NCI-H748 (cell line): ENCODE results near the gene UBL4B.
"Not testable (repeated sequence)": the region's sequence is repeated elsewhere in the genome, so short reads cannot be mapped to it uniquely, and the experiment has no call there.

Experiments used
- DNase-seq: peaks from one replicate; lab custom pipeline; 2025; ENCODE audit not compliant: unreplicated experiment; lab: John Stamatoyannopoulos, UW

Gene UBL4B

GRCh38 chr1:110112143-110112542 lies at the start of gene UBL4B:
TSS of gene UBL4B (plus strand) at chr1:110112443. CDS start at chr1:110112535, 92 bp downstream.
- DNase-seq: no peak

DNA sequence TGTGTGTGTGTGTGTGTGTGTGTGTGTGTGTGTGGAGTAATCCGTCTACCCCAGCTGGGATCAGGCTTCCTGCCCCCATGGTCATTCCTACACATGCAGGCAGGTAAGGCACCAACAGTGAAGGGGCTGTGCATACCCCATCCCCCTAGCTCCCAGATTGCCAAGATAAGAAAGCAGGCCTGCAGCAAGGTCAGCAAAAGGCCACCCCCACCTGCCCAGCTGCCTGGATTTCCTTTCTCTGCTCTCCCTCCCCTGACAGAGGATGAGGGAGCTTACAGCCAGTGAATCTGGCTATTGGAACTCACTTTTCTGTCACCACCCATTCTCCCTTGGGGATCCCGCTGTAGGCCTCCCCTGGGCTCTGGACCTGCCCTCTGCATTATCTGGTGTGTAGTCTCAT lies 49.6 kb upstream of the UBL4B start:
- DNase-seq: no peak

GRCh38 chr1:110063781-110064180 lies 48.5 kb upstream of the UBL4B start:
- DNase-seq: no peak

- DNase-seq: no peak
These were observed 47.5 kb upstream of the UBL4B start for GRCh38 chr1:110064576-110065337.

DNA sequence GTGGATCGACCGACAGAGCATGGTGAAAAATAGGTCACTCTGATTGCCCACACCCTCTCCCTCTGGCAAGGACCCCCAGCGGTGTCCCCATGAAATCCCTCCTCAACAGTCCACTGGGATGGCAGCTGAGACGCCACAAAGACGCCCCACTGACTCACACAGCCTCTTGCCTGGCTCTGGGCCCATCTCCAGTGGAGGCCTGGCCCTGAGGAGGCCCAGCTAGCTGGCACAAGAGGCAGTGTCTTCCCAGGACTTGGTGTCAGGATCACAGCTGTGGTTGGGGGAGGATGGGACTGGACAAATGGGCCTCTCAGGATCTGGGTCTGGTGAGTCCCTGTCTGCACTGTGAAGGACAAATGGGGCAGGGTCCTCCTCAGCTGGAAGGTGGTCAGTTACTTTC lies 46.4 kb upstream of the UBL4B start:
- no peak for DNase-seq

DNA sequence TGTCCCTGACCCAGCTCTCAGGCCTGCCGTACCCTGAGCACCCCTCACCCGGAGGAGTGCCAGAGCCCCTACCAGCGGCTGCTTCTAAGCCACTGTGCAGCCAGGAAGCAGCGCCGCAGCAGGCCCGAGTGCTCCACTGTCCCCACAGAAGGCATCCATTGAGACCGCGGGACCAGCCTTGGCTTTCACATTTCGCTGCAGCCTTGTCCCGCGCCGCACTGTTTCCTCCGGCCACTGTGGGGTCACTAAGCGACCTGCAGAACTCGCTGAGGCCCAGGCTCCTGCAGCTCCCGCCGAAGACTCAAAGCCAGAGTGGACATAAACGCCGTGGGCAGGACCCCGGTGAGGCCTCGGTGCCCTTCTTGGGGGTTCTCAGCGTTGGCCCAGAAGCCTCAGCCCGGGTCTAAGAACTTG lies 44.8 kb upstream of the UBL4B start:
- no peak for DNase-seq

- no peak for DNase-seq
These were observed 44.2 kb upstream of the UBL4B start for GRCh38 chr1:110067893-110068645.

DNA sequence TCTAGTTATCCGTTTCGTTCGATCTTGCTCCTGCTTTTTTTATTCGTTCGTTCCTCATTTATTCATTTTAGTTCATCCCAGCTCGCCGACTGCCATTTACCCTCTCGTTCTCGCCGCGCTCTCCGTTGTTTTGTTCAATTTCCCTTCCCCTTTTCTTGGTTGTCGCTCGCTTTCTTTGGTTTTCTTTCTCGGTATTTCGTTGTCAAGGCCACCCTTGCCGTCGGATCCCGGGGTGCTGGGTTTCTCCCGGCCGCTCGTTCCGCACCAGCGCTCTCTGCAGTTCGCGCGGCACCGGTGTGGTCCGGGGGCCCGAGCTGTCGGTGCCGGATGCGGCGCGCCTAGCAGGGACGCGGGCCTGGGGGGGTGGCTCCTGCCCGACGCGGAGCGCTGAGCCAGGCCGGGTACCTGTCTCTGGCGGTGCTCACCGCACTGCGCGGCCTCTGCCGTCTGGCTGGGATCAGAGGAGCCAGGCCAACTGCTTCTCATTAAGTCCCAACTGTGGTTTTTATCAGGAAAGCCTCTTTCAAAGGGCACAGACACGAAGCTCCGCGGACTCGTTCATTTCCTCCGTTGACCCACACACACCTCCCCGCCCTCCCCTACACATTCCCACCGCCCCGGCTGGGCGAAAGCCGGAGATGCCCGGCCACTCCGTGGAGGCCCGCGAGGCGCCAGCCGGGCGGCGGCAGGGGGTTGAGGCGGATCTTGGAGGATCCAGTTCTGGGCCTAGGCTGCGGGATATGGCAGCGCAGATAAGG lies 43.4 kb upstream of the UBL4B start:
- no peak for DNase-seq

GRCh38 chr1:110069404-110070281 lies 42.6 kb upstream of the UBL4B start:
- no peak for DNase-seq

DNA sequence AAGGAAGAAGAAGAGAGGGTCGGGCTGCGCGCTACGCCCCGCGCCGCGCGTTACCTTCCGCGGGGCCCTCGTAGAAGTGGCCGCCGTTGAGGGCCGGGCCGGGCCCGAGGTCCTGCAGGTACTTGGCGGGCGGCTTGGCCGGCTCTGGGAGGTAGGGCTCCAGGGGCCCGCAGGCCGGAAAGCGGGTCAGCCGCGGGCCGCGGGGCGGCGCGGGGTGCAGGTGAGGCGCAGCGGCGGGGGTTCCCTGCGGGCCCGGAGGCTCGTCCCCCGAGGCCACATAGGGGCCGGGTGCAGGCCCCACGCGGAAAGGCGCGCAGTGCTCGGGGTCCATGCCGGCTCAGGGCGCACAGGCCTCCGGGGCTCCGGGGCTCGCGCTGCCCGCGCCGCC lies 42.0 kb upstream of the UBL4B start:
- no peak for DNase-seq

DNA sequence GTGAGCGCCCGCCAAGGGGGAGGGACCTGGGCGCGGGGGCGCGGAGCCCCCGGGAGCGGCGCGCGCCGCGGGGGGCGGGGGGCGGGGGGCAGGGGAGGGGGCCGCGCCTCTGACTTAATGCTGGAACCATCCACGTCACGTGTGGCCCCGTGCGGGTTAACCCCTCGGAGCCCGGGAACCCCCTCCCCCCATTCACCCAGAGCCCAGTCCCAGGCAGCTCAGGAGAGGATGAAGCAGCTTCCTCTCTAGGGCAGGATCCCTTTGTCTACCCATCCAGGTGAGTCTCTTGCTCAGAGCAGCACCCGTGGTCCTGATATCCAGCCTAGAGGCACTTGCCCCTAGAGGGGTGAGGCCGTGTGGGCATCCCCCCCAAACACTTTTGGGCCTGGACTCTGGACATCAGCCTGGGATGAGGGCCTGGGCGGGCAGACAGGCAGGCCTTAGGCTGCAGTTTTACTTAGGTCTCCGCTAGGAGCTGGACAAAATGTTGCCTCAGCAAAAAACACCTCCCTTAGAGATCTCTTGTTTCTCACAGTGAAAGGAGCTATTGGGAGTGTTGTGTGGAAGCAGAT lies 41.5 kb upstream of the UBL4B start, which contains the start of gene ALX3:
Gene ALX3 (minus strand): TSS at position 2 of the 572 bp plus-strand sequence. CDS start 60 bp downstream, outside the sequence.
- peak; percentile 37 for DNase-seq

DNA sequence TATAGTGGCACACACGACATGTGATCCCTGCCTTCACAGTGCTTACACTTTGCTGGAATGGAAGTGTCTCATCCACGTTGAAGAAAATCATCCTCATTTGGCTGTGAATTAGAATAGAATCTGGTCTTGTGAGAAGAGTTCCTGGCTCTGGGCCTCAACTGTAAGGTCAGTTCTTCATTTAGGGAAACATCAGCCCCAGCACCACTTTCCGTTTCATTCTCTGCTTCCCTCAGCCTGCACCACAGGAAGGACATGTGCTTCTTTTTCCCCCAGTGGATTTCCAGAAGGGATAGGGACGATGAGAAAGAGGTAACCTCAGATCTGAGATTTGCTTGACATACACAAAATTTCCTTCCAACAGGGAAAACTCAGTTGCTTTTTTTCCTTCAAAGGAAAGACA lies 38.1 kb upstream of the UBL4B start:
- no peak for DNase-seq

DNA sequence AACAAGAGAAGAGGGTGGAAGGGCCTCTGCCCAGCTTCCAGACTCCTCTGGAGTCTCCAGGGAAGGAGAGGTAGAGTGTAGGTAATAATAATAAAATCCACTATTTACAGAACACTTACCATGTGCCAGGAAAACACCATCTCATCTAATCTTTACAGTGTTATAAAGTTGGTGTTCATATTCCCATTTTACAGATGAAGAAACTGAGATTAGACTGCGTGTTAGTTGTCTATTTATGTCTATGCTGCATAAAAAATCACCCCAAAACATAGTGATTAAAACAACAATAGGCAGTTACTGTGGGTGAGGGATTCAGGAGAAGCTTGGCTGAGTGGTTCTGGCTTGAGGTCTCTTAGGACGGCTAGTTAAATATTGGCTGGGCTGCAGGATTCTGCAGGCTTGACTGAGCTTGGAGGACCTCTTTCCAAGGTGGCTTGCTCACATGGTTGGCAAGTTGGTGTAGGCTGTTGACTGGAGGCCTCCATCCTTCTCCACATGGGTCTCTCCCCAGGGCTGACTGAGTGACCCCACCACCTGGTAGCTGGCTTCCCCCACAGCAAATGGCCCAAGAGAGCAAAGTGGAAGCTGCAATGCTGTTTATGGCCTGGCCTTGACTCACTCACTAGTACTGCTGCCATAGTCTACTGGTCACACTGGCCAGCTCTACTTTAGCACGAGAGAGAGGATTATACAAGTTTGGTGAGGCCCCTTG lies 35.3 kb upstream of the UBL4B start:
- DNase-seq: no peak

DNA sequence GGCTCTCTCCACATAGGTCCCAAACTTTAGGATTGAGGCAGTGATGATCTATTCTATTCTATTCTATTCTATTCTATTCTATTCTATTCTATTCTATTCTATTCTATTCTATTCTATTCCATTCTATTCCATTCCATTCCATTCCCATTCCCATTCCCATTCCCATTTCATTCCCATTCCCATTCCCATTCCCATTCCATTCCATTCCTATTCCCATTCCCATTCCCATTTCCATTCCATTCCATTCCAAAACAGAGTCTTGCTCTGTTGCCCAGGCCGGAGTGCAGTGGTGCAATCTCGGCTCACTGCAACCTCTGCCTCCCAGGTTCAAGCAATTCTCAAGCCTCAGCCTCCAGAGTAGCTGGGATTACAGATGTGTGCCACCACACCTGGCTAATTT lies 32.2 kb upstream of the UBL4B start:
- DNase-seq: not testable (repeated sequence)

DNA sequence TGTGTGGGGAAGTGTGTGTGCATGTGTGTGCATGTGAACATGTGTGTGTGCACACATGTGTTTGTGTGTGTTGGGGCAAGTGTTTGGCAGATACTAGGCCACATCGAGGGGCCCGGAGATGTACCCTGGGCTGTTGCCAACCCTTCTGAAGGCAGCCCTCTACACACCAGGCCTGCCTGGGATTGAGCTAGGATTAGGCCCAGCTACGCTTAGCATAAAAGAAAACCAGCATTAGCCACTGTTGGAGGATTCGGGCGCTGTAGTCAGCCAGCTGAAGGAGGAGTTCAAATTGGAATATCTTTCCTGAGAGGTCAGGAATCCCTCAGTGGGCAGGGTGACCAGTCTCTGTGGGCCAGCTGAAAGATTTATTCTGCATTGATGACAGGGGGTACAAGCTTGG lies 31.2 kb upstream of the UBL4B start:
- no peak for DNase-seq

GRCh38 chr1:110082477-110082876 lies 29.8 kb upstream of the UBL4B start:
- no peak for DNase-seq

GRCh38 chr1:110083061-110083865 lies 29.0 kb upstream of the UBL4B start:
- no peak for DNase-seq

DNA sequence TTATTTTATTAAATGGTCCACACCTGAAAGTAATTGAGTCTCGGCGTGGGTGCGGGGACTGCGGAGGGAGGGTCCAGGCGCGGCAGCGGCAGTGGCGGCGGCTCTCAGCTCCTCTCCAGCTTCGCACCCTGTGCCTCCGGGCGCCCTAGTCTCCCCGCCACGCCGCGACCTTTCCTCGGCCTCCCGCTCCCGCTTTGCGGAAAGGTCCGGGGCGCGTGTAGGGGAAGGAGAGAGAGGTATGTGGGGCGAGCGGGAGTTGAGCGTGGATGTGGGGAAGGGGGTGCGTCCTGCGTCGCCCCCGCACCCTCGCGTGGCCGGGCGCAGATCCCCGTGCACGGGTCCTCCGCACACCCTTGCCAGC lies 28.4 kb upstream of the UBL4B start:
- no peak for DNase-seq
